Psoas muscle (tissue), 8 donors: Measurements from ENCODE around the gene DVL1. TPM values are rescaled to one million over a fixed set of nuclear protein-coding genes. Genes with fewer than 3 reads are reported as not detected.

Experiments
- ATAC-seq, 4 donors: fragments of 200-7000 bp; cut with Tn5 transposase; one replicate each; pipeline ENCODE4 v1.9.1; 2020; ENCODE audit warnings: moderate library complexity in 3 of 4, mild to moderate bottlenecking in 2 of 4
- DNase-seq, 2 donors: peaks; one replicate each; pipeline ENCODE4 v3.0.0-alpha.2; 2020
- H3K27ac ChIP-seq: fragments of 200-600 bp; one replicate; pipeline ENCODE4 v1.8.0; 2022
- H3K27me3 ChIP-seq, 3 donors: fragments of 200-600 bp in 1 of 3; one replicate each; pipeline versions ENCODE4 v1.6.1 to v1.8.0; 2013 to 2022; ENCODE audit warnings: low read length in 2 of 3, mild to moderate bottlenecking in 2 of 3, moderate library complexity in 1 of 3; ENCODE audit not compliant: insufficient read depth in 3 of 3
- H3K36me3 ChIP-seq, 2 donors: fragments of 200-600 bp in 1 of 2; one replicate each; pipeline versions ENCODE4 v1.6.1 to v1.8.0; 2013 to 2022; ENCODE audit warnings: low read depth in 1 of 2, mild to moderate bottlenecking in 1 of 2, moderate library complexity in 1 of 2; ENCODE audit not compliant: insufficient read depth in 1 of 2
- H3K4me1 ChIP-seq: fragments of 200-600 bp; one replicate; pipeline ENCODE4 v1.8.0; 2022
- H3K4me3 ChIP-seq: fragments of 200-600 bp; one replicate; pipeline ENCODE4 v1.8.0; 2022; ENCODE audit warnings: mild to moderate bottlenecking
- H3K9me3 ChIP-seq: fragments of 200-600 bp; one replicate; pipeline ENCODE4 v1.8.0; 2022
- WGBS, 3 donors: extraction: QIAGEN DNeasy Blood & Tissue Kit; methylation state at CpG; one replicate each; pipeline versions ENCODE4 v1.1.6 to v1.1.7; 2013; 5-methylcytosine and 5-hydroxymethylcytosine counted together
- intact Hi-C, 2 donors: fragments of 100-400 bp; cut with DNase I; formaldehyde crosslinking; loops; one replicate each; pipeline versions ENCODE4 v1.11.0 to v1.14.2; 2022
- polyA plus RNA-seq, 3 donors: library from polyadenylated mRNA; stranded (reverse); fragments of 200-250 nt; gene quantifications; one replicate each; pipeline ENCODE4 v1.2.3, GENCODE V29; 2013
- total RNA-seq, 4 donors: library from RNA; stranded (reverse); fragmentation: NEBNext Ultra II Directional in 2 of 4; extraction: Animal tissue kit (Norgen Biotek cat#: 25700) in 2 of 4; gene quantifications; one replicate each; pipeline versions ENCODE4 v1.2.1 to v1.2.4, GENCODE V29; 2021 to 2023
- TF ChIP-seq, protein P1 (sequence below): fragments of 200-600 bp; IDR thresholded peaks from one replicate; pipeline ENCODE4 v1.8.0; 2022; ENCODE audit warnings: antibody characterized with exemption
- donor health status: healthy with polysubstance abuse.
- donor health status: DM: no; HTN: no; CAD: no; lungs with moderate emphysema.
- donor health status: Bipolar disorder and iron deficiency.
- donor health status: healthy.
- donor health status: DM: yes; HTN: yes; CAD: no.
- donor health status: DM: no; HTN: no; CAD: no.
- donor health status: DM: no; HTN: no; CAD: no.
- donor health status: DM: yes; HTN: yes; CAD: no.

The DVL1 gene
- total and polyA plus RNA-seq, 7 donors, result 162 to 215 (median 208) TPM

DNA sequence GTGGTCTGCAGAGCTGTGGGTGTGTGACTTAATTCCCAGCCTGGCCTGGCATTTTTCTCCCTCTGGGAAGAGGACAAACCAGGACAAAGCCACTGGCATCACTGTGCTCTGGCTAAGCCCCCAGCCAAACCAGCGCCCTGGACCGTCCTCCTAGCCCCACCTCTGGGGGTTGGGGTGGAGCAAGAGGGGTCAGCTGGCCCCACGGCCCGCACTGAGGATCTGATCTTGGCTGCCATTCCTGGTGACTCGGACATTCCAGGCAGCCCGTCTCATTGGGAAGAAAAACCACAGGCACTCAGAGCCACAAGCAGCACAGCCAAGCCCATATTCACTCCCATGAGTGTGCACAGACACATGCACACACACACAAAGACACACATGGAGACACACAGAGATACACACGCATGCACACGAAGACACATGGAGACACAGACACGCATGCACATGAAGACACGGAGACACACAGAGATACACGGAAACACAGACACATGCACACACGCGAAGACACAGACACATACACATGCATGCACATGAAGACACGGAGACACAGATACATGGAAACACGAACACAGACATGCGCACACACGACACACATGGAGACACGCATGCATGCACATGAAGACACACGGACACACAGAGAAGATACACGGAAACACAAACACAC, 11.4 kb upstream of the DVL1 start:
- H3K36me3 ChIP-seq, result no peaks in the 10 kb centered on the region
- peak overlapping the region; percentile 65 for H3K27ac ChIP-seq
- no peaks in the 10 kb centered on the region for H3K9me3 ChIP-seq
- intact Hi-C loops, result no loop called here
- H3K4me1 ChIP-seq, result peaks cover 15% of the 10 kb centered on the region
- ATAC-seq, result peak; percentile 67 to 82 (median 81)
- H3K27me3 ChIP-seq, result peaks cover 0 to 42% (median 11%) of the 10 kb centered on the region in 3 donors
- H3K4me3 ChIP-seq, result no peak overlapping the region
- whole genome bisulfite sequencing, 3 donors, result 40 to 54% (median 41%) methylated on average over 20 of the region's 20 CpGs
- TF ChIP-seq, protein P1, sequence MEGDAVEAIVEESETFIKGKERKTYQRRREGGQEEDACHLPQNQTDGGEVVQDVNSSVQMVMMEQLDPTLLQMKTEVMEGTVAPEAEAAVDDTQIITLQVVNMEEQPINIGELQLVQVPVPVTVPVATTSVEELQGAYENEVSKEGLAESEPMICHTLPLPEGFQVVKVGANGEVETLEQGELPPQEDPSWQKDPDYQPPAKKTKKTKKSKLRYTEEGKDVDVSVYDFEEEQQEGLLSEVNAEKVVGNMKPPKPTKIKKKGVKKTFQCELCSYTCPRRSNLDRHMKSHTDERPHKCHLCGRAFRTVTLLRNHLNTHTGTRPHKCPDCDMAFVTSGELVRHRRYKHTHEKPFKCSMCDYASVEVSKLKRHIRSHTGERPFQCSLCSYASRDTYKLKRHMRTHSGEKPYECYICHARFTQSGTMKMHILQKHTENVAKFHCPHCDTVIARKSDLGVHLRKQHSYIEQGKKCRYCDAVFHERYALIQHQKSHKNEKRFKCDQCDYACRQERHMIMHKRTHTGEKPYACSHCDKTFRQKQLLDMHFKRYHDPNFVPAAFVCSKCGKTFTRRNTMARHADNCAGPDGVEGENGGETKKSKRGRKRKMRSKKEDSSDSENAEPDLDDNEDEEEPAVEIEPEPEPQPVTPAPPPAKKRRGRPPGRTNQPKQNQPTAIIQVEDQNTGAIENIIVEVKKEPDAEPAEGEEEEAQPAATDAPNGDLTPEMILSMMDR, result no peak
- peak; percentile 88 to 91 for DNase-seq

DNA sequence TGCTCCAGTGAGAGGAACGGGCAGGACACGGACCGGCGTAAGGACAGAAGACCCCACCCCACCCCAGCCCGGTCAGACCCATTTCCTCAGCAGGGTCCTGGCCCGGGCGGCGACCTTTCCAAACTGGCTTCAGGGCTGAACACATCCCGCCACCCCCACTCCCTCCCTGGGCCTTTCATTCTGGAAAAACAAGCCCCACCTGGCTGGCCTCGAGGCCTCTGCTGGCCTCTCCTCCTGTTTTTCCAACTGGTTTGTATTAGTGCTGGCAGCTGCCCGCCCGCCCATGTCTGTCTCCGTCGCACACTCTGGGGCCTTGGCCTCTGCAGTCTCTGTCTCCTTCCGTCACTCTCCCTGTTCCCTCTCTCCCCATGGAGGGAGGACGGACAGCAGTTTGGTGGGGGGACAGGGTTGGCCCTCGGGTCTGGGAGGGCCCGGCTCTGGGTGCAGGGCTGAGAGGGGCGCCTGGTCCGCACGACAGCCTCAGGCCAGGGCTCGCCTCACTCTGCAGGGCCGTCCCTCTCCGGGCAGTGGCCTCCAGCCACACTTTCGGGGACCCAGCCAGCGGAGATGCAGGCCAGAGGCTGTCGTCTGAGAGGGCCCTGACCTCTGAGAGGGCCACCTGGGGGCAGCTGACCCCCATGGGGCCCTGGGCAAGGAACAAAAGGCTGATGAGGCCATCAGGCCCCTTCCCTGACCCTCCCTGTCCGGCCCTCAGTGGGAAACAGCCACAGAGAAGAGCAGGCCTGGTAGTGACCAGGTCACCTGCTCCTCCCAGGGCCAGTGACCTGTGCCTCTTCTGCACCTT, 10.6 kb upstream of the DVL1 start:
- DNase-seq (peak; percentile 63 to 76), ATAC-seq (peak in 3 of 4 donors; percentile 16 to 22 (median 16))
- Histone ChIP-seq H3K27ac (peak overlapping the region; percentile 65), H3K9me3 (no peaks in the 10 kb centered on the region), H3K27me3 (peaks cover 0 to 48% (median 11%) of the 10 kb centered on the region in 3 donors), H3K4me3 (no peak overlapping the region), H3K4me1 (peaks cover 15% of the 10 kb centered on the region), H3K36me3 (no peaks in the 10 kb centered on the region)
- intact Hi-C loops, result no loop called here
- TF ChIP-seq, protein P1, result no peak
- WGBS, 3 donors, result 35 to 66% (median 38%) methylated on average over 25 to 28 of the region's 28 CpGs

DNA sequence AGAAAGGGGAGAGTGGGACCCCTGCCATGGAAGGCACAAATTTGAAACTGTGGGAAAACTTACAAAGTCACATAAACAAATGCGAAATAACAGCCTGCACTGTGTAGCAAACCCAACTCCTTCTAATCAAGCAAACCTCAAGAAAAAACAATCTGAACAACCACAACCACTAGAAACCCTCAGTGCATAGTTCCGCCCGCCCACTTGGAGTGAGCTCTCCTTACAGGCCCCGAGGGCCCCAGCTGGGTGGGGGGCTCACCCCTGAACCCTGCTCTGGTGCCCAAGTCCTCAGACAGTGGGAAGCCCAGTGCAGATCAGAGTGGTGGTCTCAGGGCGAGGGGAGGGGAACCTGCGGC, 10.1 kb upstream of the DVL1 start:
- peaks cover 0 to 54% (median 11%) of the 10 kb centered on the region in 3 donors for H3K27me3 ChIP-seq
- DNase-seq (peak in 1 of 2 donors; percentile 38), ATAC-seq (no peak)
- intact Hi-C loops, result no loop called here
- WGBS, 3 donors, result 58 to 64% (median 59%) methylated on average over 6 of the region's 6 CpGs
- H3K4me3 ChIP-seq, result peak overlapping the region; percentile 57
- H3K36me3 ChIP-seq, result peaks cover 0 to 2% of the 10 kb centered on the region in 2 donors
- TF ChIP-seq, protein P1, result no peak
- peak overlapping the region; percentile 65 for H3K27ac ChIP-seq
- H3K9me3 ChIP-seq, result no peaks in the 10 kb centered on the region
- peaks cover 15% of the 10 kb centered on the region for H3K4me1 ChIP-seq

DNA sequence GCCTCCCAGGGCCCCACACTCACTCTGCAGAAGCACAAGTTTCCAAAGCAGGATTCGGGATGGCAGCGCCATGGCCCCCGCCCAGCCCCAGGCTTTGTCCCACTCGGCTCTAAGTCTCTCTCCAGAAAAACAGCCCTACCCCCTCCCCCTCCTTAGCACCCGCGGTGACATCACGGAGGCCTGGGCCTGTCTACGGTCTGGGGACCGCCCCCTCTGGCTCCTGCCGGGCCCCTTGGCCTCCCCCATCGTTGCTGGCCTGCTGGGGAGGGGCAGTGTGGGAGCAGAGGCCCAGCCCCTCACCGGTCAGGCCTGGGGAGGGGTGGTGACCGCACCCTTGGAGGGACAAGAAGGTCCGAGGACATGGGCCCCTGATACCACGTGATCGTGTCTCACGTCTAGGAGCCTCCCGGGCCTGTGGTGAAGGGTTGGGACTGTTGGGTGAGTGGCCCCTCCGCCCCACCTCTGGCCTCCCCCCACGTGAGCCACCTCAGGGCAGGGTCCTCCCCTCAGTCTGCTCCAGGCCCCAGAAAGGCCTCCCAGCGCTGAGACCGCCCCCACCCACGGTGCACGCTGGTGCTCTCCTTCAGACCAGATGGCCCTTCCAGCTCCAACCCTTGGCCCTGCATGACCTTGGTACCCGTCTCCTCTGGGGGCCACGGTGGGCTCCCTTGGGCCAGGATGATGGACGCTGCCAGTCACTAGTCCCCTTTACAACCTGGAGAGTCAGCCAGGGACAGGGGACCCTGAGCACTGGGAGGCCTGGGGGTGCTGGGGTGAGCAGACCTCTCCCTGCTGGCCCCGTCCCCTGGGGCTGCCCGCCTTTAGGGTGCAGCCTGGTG, 9.4 kb upstream of the DVL1 start, which contains the start of gene MXRA8:
Gene MXRA8, minus strand, starts transcription at position 123 of the 839 bp plus-strand sequence. Its CDS starts 51 bp downstream, at position 72.
- Histone ChIP-seq H3K4me3 (peak within 1 kb of the TSS; percentile 57), H3K9me3 (no peaks in the 10 kb centered on the region), H3K4me1 (peaks cover 16% of the 10 kb centered on the region), H3K27ac (peak within 1 kb of the TSS; percentile 65), H3K27me3 (peaks cover 0 to 57% (median 11%) of the 10 kb centered on the region in 3 donors), H3K36me3 (peaks cover 0 to 4% of the 10 kb centered on the region in 2 donors)
- DNase-seq (peak; percentile 85 to 90), ATAC-seq (peak; percentile 20 to 58 (median 44))
- 15 to 38% (median 17%) methylated on average over 21 to 29 of the region's 29 CpGs for WGBS, 3 donors
- TF ChIP-seq, protein P1, result no peak
- intact Hi-C loops, result no loop called here
